ENCODE results near the gene MKRN2. TPM values are rescaled to one million over a fixed set of nuclear protein-coding genes. Genes with fewer than 3 reads are reported as not detected.
A peak's percentile ranks its signal among the peaks of the same experiment; 100 is the strongest.

MKRN2 gene
- total and polyA plus RNA-seq, 7 donors, result 17.2 to 35.5 (median 21.2) TPM

GRCh38 chr3:12590096-12590495, 33.2 kb downstream of the MKRN2 start:
- no peak for DNase-seq
- Histone ChIP-seq H3K9me3 (no peaks in the 10 kb centered on the region), H3K4me1 (peaks cover 24% of the 10 kb centered on the region), H3K36me3 (ENCODE audit: insufficient read depth in 1 of 2, low read depth in 1 of 2) (peaks cover 4 to 98% of the 10 kb centered on the region in 2 donors), H3K4me3 (no peak overlapping the region), H3K27ac (no peak overlapping the region), H3K27me3 (ENCODE audit: insufficient read depth in 3 of 3, low read length in 2 of 3) (no peaks in the 10 kb centered on the region)
- no peak for ATAC-seq
- TF ChIP-seq, protein P1, sequence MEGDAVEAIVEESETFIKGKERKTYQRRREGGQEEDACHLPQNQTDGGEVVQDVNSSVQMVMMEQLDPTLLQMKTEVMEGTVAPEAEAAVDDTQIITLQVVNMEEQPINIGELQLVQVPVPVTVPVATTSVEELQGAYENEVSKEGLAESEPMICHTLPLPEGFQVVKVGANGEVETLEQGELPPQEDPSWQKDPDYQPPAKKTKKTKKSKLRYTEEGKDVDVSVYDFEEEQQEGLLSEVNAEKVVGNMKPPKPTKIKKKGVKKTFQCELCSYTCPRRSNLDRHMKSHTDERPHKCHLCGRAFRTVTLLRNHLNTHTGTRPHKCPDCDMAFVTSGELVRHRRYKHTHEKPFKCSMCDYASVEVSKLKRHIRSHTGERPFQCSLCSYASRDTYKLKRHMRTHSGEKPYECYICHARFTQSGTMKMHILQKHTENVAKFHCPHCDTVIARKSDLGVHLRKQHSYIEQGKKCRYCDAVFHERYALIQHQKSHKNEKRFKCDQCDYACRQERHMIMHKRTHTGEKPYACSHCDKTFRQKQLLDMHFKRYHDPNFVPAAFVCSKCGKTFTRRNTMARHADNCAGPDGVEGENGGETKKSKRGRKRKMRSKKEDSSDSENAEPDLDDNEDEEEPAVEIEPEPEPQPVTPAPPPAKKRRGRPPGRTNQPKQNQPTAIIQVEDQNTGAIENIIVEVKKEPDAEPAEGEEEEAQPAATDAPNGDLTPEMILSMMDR (IDR thresholded peaks at IDR 0.05), result no peak
- WGBS, 3 donors, result 53% methylated on average over 2 of the region's 4 CpGs; no CpG with 5 or more reads in 2 of the 3 donors
- intact Hi-C loops (cut with DNase I), result no loop called here

DNA sequence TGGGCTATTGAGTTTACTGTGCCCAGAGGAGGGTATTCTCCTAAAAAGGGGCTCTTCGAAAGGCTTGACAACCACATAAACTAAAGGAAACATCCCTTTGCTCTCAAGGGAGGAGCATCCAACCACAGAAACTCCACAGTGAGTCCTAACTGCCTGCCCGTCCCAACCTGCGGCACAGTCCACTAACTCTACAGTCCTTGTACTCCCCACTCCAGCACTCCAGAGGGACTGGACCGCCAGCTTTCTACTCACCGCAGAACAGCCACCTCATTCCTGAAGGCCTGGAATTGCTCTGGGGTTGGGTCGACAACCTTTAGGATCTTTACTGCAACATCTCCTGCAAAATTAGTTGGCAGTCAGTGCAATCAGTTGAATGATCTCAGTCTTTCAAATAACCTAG, 34.6 kb downstream of the MKRN2 start:
- Histone ChIP-seq H3K27ac (no peak overlapping the region), H3K4me1 (peaks cover 21% of the 10 kb centered on the region), H3K9me3 (no peaks in the 10 kb centered on the region), H3K4me3 (no peak overlapping the region), H3K36me3 (ENCODE audit: insufficient read depth in 1 of 2, low read depth in 1 of 2) (peaks cover 8 to 98% of the 10 kb centered on the region in 2 donors), H3K27me3 (ENCODE audit: insufficient read depth in 3 of 3, low read length in 2 of 3) (no peaks in the 10 kb centered on the region)
- TF ChIP-seq, protein P1 (IDR thresholded peaks at IDR 0.05), result no peak
- no peak for ATAC-seq
- 96 to 98% (median 97%) methylated on average over 6 of the region's 6 CpGs for WGBS, 3 donors
- no peak for DNase-seq
- intact Hi-C loops (cut with DNase I), result no loop called here

- intact Hi-C loops (cut with DNase I), result no loop called here
- peak in 1 of 4 donors; percentile 22 for ATAC-seq
- no peaks in the 10 kb centered on the region for H3K27me3 ChIP-seq (ENCODE audit: insufficient read depth in 3 of 3, low read length in 2 of 3)
- WGBS, 3 donors, result 65 to 74% (median 66%) methylated on average over 4 of the region's 4 CpGs
- no peak overlapping the region for H3K4me3 ChIP-seq
- peaks cover 8 to 100% of the 10 kb centered on the region in 2 donors for H3K36me3 ChIP-seq (ENCODE audit: insufficient read depth in 1 of 2, low read depth in 1 of 2)
- H3K27ac ChIP-seq, result peak overlapping the region; percentile 50
- no peaks in the 10 kb centered on the region for H3K9me3 ChIP-seq
- peaks cover 14% of the 10 kb centered on the region for H3K4me1 ChIP-seq
- TF ChIP-seq, protein P1 (IDR thresholded peaks at IDR 0.05), result no peak
- no peak for DNase-seq
Measured at GRCh38 chr3:12591997-12592715, 35.3 kb downstream of the MKRN2 start.

- ATAC-seq, result no peak
- H3K9me3 ChIP-seq, result no peaks in the 10 kb centered on the region
- TF ChIP-seq, protein P1 (IDR thresholded peaks at IDR 0.05), result no peak
- no peak overlapping the region for H3K27ac ChIP-seq
- intact Hi-C loops (cut with DNase I), result no loop called here
- no peak for DNase-seq
- H3K4me3 ChIP-seq, result no peak overlapping the region
- peaks cover 11% of the 10 kb centered on the region for H3K4me1 ChIP-seq
- peaks cover 8 to 100% of the 10 kb centered on the region in 2 donors for H3K36me3 ChIP-seq (ENCODE audit: insufficient read depth in 1 of 2, low read depth in 1 of 2)
- no peaks in the 10 kb centered on the region for H3K27me3 ChIP-seq (ENCODE audit: insufficient read depth in 3 of 3, low read length in 2 of 3)
- WGBS, 3 donors, result 88 to 92% (median 88%) methylated on average over 3 of the region's 3 CpGs
Measured at GRCh38 chr3:12593473-12593872, 36.6 kb downstream of the MKRN2 start.

DNA sequence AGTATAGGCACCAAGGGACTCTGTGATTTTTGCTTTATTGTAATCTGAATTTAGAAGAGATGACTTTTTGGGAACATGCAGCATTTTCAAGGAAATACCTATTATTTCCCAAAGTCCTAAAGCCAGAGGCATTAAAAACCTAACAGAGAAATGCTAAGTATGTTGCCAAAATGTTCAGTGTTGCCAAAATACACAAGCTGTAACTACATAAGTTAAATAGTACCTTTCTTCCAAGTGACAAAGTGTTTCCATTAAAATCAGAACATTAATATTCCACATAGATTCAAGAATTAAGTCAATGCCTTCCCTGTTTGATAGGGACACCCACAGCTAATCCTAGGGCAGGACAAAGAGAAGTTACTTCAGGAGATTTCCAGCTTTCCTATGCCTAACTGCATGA, 42.0 kb downstream of the MKRN2 start:
- peaks cover 11 to 99% of the 10 kb centered on the region in 2 donors for H3K36me3 ChIP-seq (ENCODE audit: insufficient read depth in 1 of 2, low read depth in 1 of 2)
- no peaks in the 10 kb centered on the region for H3K9me3 ChIP-seq
- intact Hi-C loops (cut with DNase I), result no loop called here

More for the DNA sequence above, 42.0 kb downstream of the MKRN2 start:
- Histone ChIP-seq H3K27ac (no peak overlapping the region), H3K4me3 (no peak overlapping the region), H3K4me1 (no peaks in the 10 kb centered on the region), H3K27me3 (ENCODE audit: insufficient read depth in 3 of 3, low read length in 2 of 3) (no peaks in the 10 kb centered on the region)
- TF ChIP-seq, protein P1 (IDR thresholded peaks at IDR 0.05), result no peak
- ATAC-seq (no peak), DNase-seq (no peak)
